ENCODE results near the gene P3R3URF.
"Not testable (repeated sequence)": the region's sequence is repeated elsewhere in the genome, so short reads cannot be mapped to it uniquely, and the experiment has no call there.

The P3R3URF gene

GRCh38 chr1:46176211-46176865 lies at the start of gene P3R3URF:
Gene P3R3URF (minus strand): TSS chr1:46176488. CDS start chr1:46176471, 17 bp downstream.
- no peak for DNase-seq

GRCh38 chr1:46224966-46225365 lies 48.7 kb upstream of the P3R3URF start:
- no peak for DNase-seq

GRCh38 chr1:46223472-46223943 lies 47.2 kb upstream of the P3R3URF start:
- DNase-seq = peak; percentile 81

- not testable (repeated sequence) for DNase-seq
Observed at GRCh38 chr1:46223055-46223454, 46.8 kb upstream of the P3R3URF start.

DNA sequence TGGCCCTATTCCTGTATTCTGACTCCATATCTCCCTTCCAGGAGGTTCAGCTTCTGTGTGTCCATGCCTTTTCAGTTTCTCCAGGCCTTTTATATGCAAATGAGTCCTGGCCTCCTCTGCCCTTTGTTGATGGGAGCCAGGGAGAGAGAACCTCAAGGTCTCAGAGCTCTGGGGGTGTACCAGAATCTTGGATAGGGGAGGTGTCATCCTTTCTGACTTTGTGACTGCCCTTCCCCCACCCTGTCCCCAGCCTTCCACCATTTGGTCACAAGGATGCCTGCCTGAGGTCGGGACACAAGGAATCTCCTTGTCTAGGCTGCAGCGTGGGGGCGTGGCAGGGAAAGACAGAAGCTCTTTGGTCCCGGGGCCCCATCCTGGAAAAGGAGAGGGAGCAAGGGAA lies 45.5 kb upstream of the P3R3URF start:
- peak; percentile 55 for DNase-seq

- DNase-seq = no peak
Observed at GRCh38 chr1:46220808-46221207, 44.5 kb upstream of the P3R3URF start.

DNA sequence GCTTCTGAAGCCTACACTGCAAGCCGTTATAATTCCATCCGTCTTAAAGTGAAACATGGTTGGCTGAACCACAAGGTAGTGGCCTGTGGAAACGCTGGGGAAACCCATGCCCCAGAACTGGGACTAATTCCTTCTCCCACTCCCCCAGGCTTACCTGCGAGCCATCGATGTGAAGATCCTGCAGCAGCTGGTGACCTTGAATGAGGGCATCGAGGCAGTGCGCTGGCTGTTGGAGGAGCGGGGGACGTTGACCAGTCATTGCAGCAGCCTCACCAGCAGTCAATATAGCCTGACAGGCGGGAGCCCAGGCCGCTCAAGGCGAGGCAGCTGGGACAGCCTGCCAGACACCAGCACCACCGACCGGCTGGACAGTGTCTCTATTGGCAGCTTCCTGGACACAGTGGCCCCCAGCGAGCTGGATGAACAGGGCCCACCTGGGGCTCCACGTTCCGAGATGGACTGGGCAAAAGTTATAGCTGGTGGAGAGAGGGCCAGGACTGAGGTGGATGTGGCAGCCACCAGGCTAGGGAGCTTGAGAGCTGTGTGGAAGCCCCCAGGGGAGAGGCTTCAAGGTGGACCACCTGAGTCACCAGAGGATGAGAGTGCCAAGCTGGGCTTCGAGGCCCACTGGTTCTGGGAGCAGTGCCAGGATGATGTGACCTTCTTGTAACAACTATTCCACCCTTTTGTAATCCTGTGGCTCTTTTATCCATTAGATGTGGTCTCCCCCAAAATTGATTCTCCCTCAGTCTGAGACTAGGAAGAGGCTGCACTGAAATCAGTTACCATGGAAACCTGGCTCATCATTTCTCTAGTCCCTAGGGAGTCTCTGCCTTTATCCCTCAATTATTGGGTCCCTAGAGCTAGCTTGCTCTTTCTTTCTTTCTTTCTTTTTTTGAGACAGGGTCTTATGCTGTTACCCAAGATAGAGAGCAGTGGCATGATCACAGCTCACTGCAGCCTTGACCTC lies 43.5 kb upstream of the P3R3URF start:
- DNase-seq = no peak

DNA sequence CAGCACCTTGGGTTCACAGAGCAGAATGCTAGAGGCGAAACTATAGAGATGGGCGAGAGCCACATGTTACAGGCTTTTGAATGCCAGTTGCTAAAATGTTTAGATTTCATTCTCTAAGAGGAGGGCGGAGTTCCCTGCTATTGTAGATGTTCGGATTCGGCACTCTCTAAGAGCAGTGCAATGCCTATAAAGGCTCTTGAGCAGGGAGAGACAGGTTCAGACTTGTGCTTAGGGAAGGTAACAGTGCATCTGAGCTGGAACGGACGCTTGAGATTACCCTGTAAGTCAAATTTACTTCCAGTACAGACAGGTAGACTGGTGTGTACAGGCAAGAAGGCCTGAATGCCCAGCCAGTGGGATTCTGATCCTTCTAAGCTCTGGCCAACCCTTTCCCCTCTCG lies 42.2 kb upstream of the P3R3URF start:
- no peak for DNase-seq

DNA sequence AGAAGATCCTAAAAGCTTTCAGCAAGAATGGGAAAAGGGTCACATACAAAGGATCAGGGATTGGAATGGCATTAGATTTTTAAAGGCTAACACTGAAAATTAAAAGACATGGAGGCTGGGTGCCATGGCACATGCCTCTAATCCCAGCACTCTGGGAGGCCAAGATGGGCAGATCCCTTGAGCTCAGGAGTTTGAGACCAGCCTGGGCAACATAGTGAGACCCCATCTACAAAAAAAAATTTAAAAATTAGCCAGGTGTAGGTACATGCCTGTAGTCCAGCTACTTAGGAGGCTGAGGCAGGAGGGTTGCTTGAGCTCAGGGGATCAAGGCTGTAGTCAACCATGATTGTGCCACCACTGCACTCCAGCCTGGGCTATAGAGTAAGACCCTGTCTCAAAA lies 39.2 kb upstream of the P3R3URF start:
- no peak for DNase-seq

DNA sequence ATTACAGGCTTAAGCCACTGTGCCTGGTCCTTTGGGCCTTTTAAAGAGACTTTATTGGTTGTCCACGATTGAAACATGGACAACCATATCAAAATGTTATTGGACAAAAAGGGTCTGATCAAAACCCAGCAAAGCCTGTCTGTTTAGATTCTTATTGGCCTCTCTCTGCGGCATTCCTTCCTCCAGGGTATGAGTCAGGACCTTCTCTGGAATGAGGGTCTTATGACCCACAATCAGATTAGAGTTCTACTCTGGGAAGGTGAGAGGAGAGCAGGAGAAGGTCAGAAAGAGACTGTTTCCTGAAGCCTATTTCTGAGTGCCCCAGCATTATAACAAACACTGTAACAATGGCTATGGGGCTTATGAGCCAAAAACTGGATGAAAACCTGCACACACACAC lies 34.8 kb upstream of the P3R3URF start:
- no peak for DNase-seq

- DNase-seq = no peak
Observed at GRCh38 chr1:46210561-46210960, 34.3 kb upstream of the P3R3URF start.

DNA sequence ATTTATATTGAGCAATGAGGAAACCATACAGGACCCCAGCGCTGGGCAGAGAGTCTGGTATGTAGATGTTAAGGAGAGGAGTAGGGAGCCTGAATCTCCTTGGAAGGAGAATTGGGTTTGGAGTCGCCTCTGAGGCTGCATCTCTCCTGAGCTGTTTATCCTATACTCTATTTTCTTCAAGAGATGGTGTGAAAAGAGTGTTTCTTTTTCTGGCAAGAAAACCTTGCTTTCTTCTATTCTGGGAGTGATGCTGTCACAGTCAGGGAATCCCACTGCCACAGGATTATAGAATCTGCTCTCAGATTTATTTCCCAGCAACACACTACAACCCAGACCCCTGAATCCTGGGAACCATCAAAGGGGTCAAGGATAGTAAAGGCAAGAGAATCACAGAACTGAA lies 30.1 kb upstream of the P3R3URF start:
- no peak for DNase-seq

DNA sequence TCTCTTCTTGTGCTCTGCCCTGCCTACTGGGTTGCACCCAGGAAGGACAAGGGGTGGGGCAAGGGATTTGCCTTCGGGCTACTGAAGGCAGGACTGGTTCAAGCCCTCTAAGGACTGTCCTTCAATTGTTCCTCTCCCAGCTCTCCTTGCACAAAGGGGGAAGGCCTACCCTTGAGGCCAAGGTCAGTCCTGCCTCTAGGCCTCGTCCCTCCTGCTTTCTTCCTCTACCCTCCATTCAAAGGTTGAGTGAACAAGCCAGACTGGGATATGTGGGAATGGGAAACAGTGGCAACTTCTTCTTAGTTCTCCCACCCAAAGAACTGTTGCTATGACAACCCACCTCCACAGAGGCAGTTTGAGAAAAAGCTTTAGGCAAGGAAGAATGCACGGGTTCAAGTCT lies 29.5 kb upstream of the P3R3URF start:
- DNase-seq = no peak

- no peak for DNase-seq
Observed at GRCh38 chr1:46205141-46205540, 28.9 kb upstream of the P3R3URF start.

DNA sequence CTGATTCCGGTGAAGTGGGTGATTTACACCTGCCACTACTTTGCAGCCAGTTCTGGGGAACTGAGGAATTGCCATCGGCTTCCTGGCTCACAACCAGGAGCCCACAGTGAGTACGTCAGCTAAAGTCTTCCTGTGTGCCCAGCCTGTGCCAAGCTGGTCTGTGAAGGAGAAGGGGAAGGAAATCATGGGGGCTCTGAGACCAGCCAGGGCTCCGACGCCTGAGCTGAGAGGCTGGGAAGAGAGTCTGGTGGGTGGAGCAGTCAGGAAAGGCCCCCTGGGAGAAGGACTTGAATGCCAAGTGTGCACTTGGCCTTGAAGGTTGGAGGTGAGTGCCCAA lies 28.1 kb upstream of the P3R3URF start:
- DNase-seq = no peak

DNA sequence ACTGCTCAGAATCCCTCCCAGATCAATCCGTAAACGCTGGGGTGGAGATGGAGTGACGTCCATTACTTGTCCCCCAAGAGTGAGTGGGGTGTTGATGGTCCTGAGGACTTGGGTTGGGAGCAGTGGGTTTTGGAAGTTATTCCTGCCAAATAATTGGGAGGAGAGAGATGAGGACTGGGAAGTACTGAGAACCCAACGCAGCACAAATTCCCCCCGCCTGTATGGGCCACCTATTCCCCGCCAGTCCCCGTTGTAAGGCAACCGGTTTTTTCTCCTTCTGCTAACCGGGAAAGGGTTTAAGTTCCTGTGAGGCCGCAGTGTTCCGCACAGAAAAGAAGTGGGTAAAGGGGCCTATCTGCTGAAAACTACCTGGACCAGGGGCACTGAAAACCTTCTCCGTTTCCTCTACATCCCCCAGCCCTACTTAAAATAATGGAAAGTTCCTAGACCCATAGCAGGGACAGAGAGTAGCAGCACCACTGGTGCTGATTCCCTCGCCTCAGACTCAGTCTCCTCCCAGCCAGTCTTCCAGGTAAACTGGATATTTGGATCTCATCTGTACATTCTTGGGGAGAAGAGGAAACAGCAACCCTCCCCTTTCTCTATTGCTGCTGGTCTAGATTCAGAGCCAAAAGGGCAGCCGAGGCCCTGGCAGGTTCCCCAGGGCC lies 27.6 kb upstream of the P3R3URF start:
- no peak for DNase-seq

GRCh38 chr1:46199233-46199749 lies 23.0 kb upstream of the P3R3URF start:
- DNase-seq = no peak

DNA sequence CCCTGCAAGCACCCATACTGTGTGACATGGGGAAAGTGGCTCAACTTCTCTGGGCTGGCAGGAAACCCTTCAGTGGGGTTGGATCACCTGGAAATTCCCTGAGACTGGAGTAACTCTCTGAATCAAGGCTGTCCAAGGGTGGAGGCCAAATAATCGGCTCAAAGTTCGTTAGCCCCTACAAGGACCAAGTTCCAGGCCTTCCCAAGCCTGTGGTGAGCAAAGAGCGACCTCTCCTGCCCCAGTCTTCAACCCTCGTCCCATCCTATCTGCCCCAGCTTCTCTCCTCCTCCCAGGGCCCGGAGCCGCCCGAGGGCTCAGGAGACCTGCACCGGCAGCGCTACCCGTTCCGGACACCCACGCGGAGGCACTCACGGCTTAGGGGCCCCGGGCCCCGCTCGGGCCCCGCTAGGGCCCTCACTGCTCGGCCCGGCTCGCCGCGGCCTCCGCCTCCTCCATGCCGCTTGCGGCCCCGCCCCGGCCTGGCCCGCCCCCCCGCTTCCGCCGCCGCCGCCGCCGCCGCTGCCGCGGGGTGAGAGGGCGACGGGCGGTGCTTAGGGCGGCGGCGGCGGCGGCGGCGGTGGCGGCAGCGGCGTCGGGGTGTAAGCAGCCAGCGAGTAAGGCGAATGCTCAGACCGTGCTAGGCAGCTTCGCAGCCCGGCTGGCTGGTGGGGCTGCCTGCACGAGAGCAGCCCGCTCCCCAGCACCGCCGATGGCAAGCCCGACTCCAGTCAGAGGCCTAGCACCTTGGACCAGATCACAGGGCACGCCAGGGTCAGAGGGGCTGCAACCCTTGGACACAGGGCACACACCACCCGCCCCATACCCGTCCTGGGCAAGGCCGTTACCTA lies 21.9 kb upstream of the P3R3URF start, which contains the start of gene POMGNT1:
Gene POMGNT1, minus strand, starts transcription at position 471 of the 848 bp plus-strand sequence. CDS start 613 bp downstream, outside the sequence.
- peak; percentile 81 for DNase-seq

DNA sequence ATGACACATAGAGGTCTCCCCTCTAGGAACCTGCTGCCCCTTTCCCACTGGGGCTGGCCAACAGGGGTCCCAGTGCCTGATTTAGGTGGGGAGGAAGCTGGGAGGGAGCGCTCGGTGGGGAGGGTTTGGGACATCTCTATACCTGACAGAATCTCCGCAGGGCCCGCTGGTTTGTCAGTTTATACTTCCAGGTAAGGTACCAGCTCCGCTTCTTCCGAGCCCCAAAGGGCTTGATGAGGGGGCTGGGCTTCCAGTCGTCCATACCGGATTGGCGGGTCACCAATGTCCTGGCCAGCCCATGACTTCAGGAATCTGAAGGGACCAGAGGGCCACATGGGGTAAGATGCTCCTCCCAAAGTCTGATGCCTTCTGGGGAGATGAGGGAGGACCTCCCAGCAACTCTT lies 21.3 kb upstream of the P3R3URF start:
- DNase-seq = no peak

- DNase-seq = no peak
Observed at GRCh38 chr1:46196609-46197008, 20.3 kb upstream of the P3R3URF start.

GRCh38 chr1:46194641-46195193 lies 18.4 kb upstream of the P3R3URF start:
- no peak for DNase-seq

All from retina (tissue), 1 donor.